Sigmoid colon (tissue), 7 donors: ENCODE data around the gene PIGW. TPM values are rescaled to one million over a fixed set of nuclear protein-coding genes. Genes with fewer than 3 reads are reported as not detected.
"Not testable (repeated sequence)": the region's sequence is repeated elsewhere in the genome, so short reads cannot be mapped to it uniquely, and the experiment has no call there.

Experiments
- DNase-seq: peaks from one replicate; pipeline ENCODE4 v3.0.0-alpha.2; 2019
- H3K27ac ChIP-seq, 4 donors: fragments of 200-600 bp; sonication (generic); one replicate each; pipeline ENCODE4 v1.5.1; 2016 to 2019; ENCODE audit warnings: mild to moderate bottlenecking in 1 of 4
- H3K27me3 ChIP-seq, 3 donors: fragments of 200-600 bp; sonication (generic); one replicate each; pipeline ENCODE4 v1.5.1; 2019; ENCODE audit warnings: mild to moderate bottlenecking in 1 of 3
- H3K36me3 ChIP-seq, 4 donors: fragments of 200-600 bp; sonication (generic); one replicate each; pipeline ENCODE4 v1.5.1; 2016 to 2019
- H3K4me1 ChIP-seq, 4 donors: fragments of 200-600 bp; sonication (generic); one replicate each; pipeline ENCODE4 v1.5.1; 2017 to 2019
- H3K4me3 ChIP-seq, 4 donors: fragments of 200-600 bp; sonication (generic); one replicate each; pipeline ENCODE4 v1.5.1; 2017 to 2019; ENCODE audit warnings: mild to moderate bottlenecking in 2 of 4, moderate library complexity in 1 of 4
- H3K9me3 ChIP-seq, 4 donors: fragments of 200-600 bp in 3 of 4; sonication (generic) in 3 of 4; one replicate each; pipeline versions ENCODE4 v1.5.1 to v1.6.1; 2013 to 2019
- CTCF ChIP-seq, 4 experiments: fragments of 450-650 bp in 3 of 4; fragments of 200-600 bp in 1 of 4; IDR thresholded peaks; one replicate each; pipeline ENCODE4 v1.5.1; 2016 to 2019; ENCODE audit warnings: antibody characterized with exemption in 4 of 4, mild to moderate bottlenecking in 3 of 4, moderate library complexity in 2 of 4
- EP300 ChIP-seq, 4 donors: sonication (generic); formaldehyde crosslinking; IDR thresholded peaks; one replicate each; pipeline ENCODE4 v1.6.1; 2017; ENCODE audit warnings: antibody characterized with exemption in 4 of 4
- POLR2A ChIP-seq, 2 donors: fragments of 450-650 bp; IDR thresholded peaks; one replicate each; pipeline ENCODE4 v1.6.1; 2016; ENCODE audit warnings: antibody characterized with exemption in 2 of 2, mild to moderate bottlenecking in 2 of 2, moderate library complexity in 2 of 2
- POLR2AphosphoS5 ChIP-seq, 4 donors: sonication (generic); formaldehyde crosslinking; IDR thresholded peaks; one replicate each; pipeline ENCODE4 v1.6.1; 2017; ENCODE audit warnings: antibody characterized with exemption in 4 of 4
- WGBS, 2 donors: extraction: QIAGEN DNeasy Blood & Tissue Kit; methylation state at CpG; one replicate each; pipeline ENCODE4 v1.1.7; 2013; 5-methylcytosine and 5-hydroxymethylcytosine counted together
- intact Hi-C: fragments of 100-400 bp; cut with DNase I; formaldehyde crosslinking; loops from one replicate; pipeline ENCODE4 v1.15.1; 2023
- polyA plus RNA-seq, 3 donors: library from polyadenylated mRNA; stranded (reverse); fragments of 200-250 nt; gene quantifications; one replicate each; pipeline ENCODE4 v1.2.3, GENCODE V29; 2013
- total RNA-seq, 4 donors: library from RNA; depleted of rRNA; stranded (reverse); fragments of >200 nt; gene quantifications; one replicate each; pipeline ENCODE4 v1.1.0, GENCODE V29; 2016
- donor health status: healthy with polysubstance abuse.
- donor health status: Bipolar disorder and iron deficiency.
- donor health status: healthy.

PIGW gene
- total and polyA plus RNA-seq, 7 donors, result 1.7 to 8.6 (median 3.7) TPM

- TF ChIP-seq POLR2A (IDR thresholded peaks at IDR 0.05) (no peak), POLR2AphosphoS5 (IDR thresholded peaks at IDR 0.05) (no peak)
- Histone ChIP-seq H3K4me3 (no peak overlapping the region), H3K27ac (no peak overlapping the region), H3K27me3 (no peaks in the 10 kb centered on the region), H3K36me3 (peaks cover 0 to 72% (median 11%) of the 10 kb centered on the region in 4 donors), H3K4me1 (no peaks in the 10 kb centered on the region), H3K9me3 (no peaks in the 10 kb centered on the region)
- WGBS, 2 donors, result 85 to 88% methylated on average over 6 of the region's 6 CpGs
- DNase-seq, result no peak
- intact Hi-C loops, result no loop called here
Measured at GRCh38 chr17:36506249-36506826, 28.4 kb upstream of the PIGW start.

DNA sequence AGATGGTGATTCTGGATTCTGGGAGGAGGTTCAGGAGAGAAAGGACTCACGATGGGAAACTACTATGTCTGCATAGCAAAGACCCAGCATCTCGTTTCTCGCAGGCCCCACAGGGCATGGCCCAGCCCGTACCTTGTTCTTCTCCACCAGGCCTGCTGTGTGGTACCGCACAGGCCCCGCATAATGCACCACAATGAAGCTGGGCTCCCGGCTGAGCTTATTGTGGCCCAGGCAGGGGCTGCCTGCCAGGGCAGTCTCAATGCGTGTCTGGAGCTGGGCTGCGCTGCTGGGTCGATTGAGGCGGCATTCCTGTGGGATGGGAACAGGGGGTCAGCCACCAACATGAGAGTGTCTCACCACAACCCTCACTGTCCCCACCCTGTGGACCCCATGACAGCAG lies 28.0 kb upstream of the PIGW start:
- Histone ChIP-seq H3K36me3 (peaks cover 0 to 69% (median 11%) of the 10 kb centered on the region in 4 donors), H3K27ac (no peak overlapping the region), H3K4me3 (no peak overlapping the region), H3K4me1 (no peaks in the 10 kb centered on the region), H3K9me3 (no peaks in the 10 kb centered on the region), H3K27me3 (no peaks in the 10 kb centered on the region)
- intact Hi-C loops, result no loop called here
- WGBS, 2 donors, result 95 to 97% methylated on average over 11 of the region's 11 CpGs
- DNase-seq, result no peak
- TF ChIP-seq POLR2AphosphoS5 (IDR thresholded peaks at IDR 0.05), result no peak
- no peak for TF ChIP-seq EP300 (IDR thresholded peaks at IDR 0.05)
- TF ChIP-seq CTCF (IDR thresholded peaks at IDR 0.05), result no peak
- TF ChIP-seq POLR2A (IDR thresholded peaks at IDR 0.05), result no peak

- no peak for TF ChIP-seq EP300 (IDR thresholded peaks at IDR 0.05)
- TF ChIP-seq POLR2A (IDR thresholded peaks at IDR 0.05), result no peak
- TF ChIP-seq CTCF (IDR thresholded peaks at IDR 0.05), result no peak
- no peak for TF ChIP-seq POLR2AphosphoS5 (IDR thresholded peaks at IDR 0.05)
- Histone ChIP-seq H3K4me1 (no peaks in the 10 kb centered on the region), H3K9me3 (no peaks in the 10 kb centered on the region), H3K36me3 (peaks cover 0 to 69% (median 11%) of the 10 kb centered on the region in 4 donors), H3K27me3 (no peaks in the 10 kb centered on the region), H3K4me3 (no peak overlapping the region), H3K27ac (no peak overlapping the region)
- no peak for DNase-seq
- intact Hi-C loops, result no loop called here
- WGBS, 2 donors, result 85 to 95% methylated on average over 6 of the region's 6 CpGs
Measured at GRCh38 chr17:36507266-36507665, 27.5 kb upstream of the PIGW start.

- H3K27me3 ChIP-seq, H3K4me3 ChIP-seq, H3K27ac ChIP-seq, intact Hi-C loops, H3K9me3 ChIP-seq, DNase-seq, H3K4me1 ChIP-seq: not testable (repeated sequence)
- H3K36me3 ChIP-seq, result peaks cover 0 to 65% (median 12%) of the 10 kb centered on the region in 4 donors
- 93 to 94% methylated on average over 2 of the region's 2 CpGs for WGBS, 2 donors
Measured at GRCh38 chr17:36508439-36508838, 26.3 kb upstream of the PIGW start.

GRCh38 chr17:36509272-36509985 lies 25.4 kb upstream of the PIGW start:
- Histone ChIP-seq H3K4me1 (no peaks in the 10 kb centered on the region), H3K36me3 (peaks cover 0 to 59% (median 12%) of the 10 kb centered on the region in 4 donors), H3K27me3 (no peaks in the 10 kb centered on the region), H3K4me3 (no peak overlapping the region), H3K9me3 (no peaks in the 10 kb centered on the region), H3K27ac (no peak overlapping the region)
- TF ChIP-seq CTCF (IDR thresholded peaks at IDR 0.05), result no peak
- no peak for TF ChIP-seq EP300 (IDR thresholded peaks at IDR 0.05)
- no peak for TF ChIP-seq POLR2AphosphoS5 (IDR thresholded peaks at IDR 0.05)
- TF ChIP-seq POLR2A (IDR thresholded peaks at IDR 0.05), result no peak
- WGBS, 2 donors, result 89 to 93% methylated on average over 9 of the region's 9 CpGs
- DNase-seq, result no peak
- intact Hi-C loops, result no loop called here
